HG02943 (cell line): ENCODE results near the gene ZNF79.

Experiments used
- ATAC-seq: cut with Tn5 transposase; IDR thresholded peaks from one replicate; pipeline ENCODE4 v1.9.1; 2021; ENCODE audit warnings: mild to moderate bottlenecking, low read depth, moderate library complexity; ENCODE audit not compliant: unreplicated experiment

ZNF79 gene

GRCh38 chr9:127397646-127398274 is 26.4 kb upstream of the ZNF79 start:
- ATAC-seq, result no peak

GRCh38 chr9:127398275-127398647 is 25.9 kb upstream of the ZNF79 start:
- ATAC-seq, result no peak

GRCh38 chr9:127398715-127399400 is 25.3 kb upstream of the ZNF79 start:
- no peak for ATAC-seq

- ATAC-seq, result no peak
These were observed 24.4 kb upstream of the ZNF79 start for GRCh38 chr9:127399736-127400269.

- no peak for ATAC-seq
These were observed 21.6 kb upstream of the ZNF79 start for GRCh38 chr9:127402401-127403090.

- no peak for ATAC-seq
These were observed 20.5 kb upstream of the ZNF79 start for GRCh38 chr9:127403507-127404192.

GRCh38 chr9:127404631-127405030 is 19.6 kb upstream of the ZNF79 start:
- ATAC-seq, result no peak

GRCh38 chr9:127405344-127406125 is 18.6 kb upstream of the ZNF79 start:
- no peak for ATAC-seq

GRCh38 chr9:127406799-127407491 is 17.2 kb upstream of the ZNF79 start:
- ATAC-seq, result no peak

GRCh38 chr9:127407492-127407843 is 16.7 kb upstream of the ZNF79 start:
- no peak for ATAC-seq

- ATAC-seq, result no peak
These were observed 13.1 kb upstream of the ZNF79 start for GRCh38 chr9:127411122-127411521.

GRCh38 chr9:127415141-127415540 is 9.0 kb upstream of the ZNF79 start:
- no peak for ATAC-seq

GRCh38 chr9:127415657-127416056 is 8.5 kb upstream of the ZNF79 start:
- ATAC-seq, result no peak

- no peak for ATAC-seq
These were observed 6.8 kb upstream of the ZNF79 start for GRCh38 chr9:127417131-127418036.

GRCh38 chr9:127418037-127418471 is 6.1 kb upstream of the ZNF79 start:
- no peak for ATAC-seq

- no peak for ATAC-seq
These were observed 4.8 kb upstream of the ZNF79 start for GRCh38 chr9:127419348-127419747.

- ATAC-seq, result no peak
These were observed 3.1 kb upstream of the ZNF79 start for GRCh38 chr9:127421057-127421456.

- no peak for ATAC-seq
These were observed 1.9 kb upstream of the ZNF79 start for GRCh38 chr9:127422133-127422782.
